ENCODE results near the gene TMEM248.
A peak's percentile ranks its signal among the peaks of the same experiment; 100 is the strongest.

TMEM248 gene

DNA sequence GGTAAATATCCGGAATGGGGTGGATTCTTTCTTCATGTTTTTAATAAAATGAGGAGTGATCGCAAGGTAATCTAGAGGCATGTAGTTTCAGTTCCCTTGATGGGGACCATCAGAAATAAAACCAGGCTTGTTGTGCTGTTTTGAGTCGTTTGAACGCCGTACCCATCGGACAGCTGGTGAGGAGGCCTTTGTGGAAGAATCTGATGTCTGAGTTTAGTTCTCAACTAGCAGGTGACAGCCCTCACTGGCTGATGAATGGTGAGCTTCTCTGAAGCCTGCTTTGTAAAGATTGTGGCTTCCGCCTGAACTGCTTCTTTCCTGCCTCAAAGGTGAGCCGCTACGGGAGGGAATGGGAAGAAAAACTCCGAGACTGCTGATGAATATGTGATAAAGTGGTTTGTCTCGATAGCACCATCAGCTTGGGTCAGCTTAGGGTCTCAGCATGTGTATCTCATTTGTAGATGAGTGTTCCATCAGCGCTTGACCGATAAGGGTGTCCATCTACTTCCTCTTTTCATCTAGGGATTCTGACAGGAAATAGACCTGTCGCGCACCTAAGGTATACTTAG lies 977 bp downstream of the TMEM248 start:
- TF ChIP-seq EZH2 (IDR thresholded peaks at IDR 0.05; ENCODE audit: borderline replicate concordance, low read length) (no peak), CTCF (IDR thresholded peaks at IDR 0.05; ENCODE audit: low read length) (no peak)
- Histone ChIP-seq H3K79me2 (ENCODE audit: insufficient read depth, low read length) (peaks cover 55% of the 10 kb centered on the region), H4K20me1 (ENCODE audit: insufficient read depth, low read length) (no peaks in the 10 kb centered on the region), H3K4me2 (ENCODE audit: low read length) (peak overlapping the region; percentile 86), H3K4me1 (ENCODE audit: insufficient read depth, low read length, severe bottlenecking) (peaks cover 23% of the 10 kb centered on the region), H3K4me3 (ENCODE audit: low read depth, low read length, poor library complexity, severe bottlenecking) (peak overlapping the region; percentile 97), H3K36me3 (ENCODE audit: insufficient read depth, low read length) (peaks cover 25% of the 10 kb centered on the region), H3K27me3 (ENCODE audit: insufficient read depth, low read length) (no peaks in the 10 kb centered on the region), H2AFZ (ENCODE audit: low read length) (no peak overlapping the region), H3F3A (ENCODE audit: insufficient read depth, low read length) (no peaks in the 10 kb centered on the region), H3K27ac (ENCODE audit: low read depth, low read length, poor library complexity, severe bottlenecking) (peak overlapping the region; percentile 84), H3K9ac (ENCODE audit: low read length) (peak overlapping the region; percentile 96), H3K9me2 (ENCODE audit: low read depth, low read length) (no peaks in the 10 kb centered on the region), H3K9me3 (ENCODE audit: low read length) (no peaks in the 10 kb centered on the region)

- no peak for TF ChIP-seq CTCF (IDR thresholded peaks at IDR 0.05; ENCODE audit: low read length)
- no peak for TF ChIP-seq EZH2 (IDR thresholded peaks at IDR 0.05; ENCODE audit: borderline replicate concordance, low read length)
- Histone ChIP-seq H3K4me2 (ENCODE audit: low read length) (no peak overlapping the region), H3K79me2 (ENCODE audit: insufficient read depth, low read length) (peaks cover 88% of the 10 kb centered on the region), H4K20me1 (ENCODE audit: insufficient read depth, low read length) (no peaks in the 10 kb centered on the region), H2AFZ (ENCODE audit: low read length) (no peak overlapping the region), H3K9ac (ENCODE audit: low read length) (no peak overlapping the region), H3K27me3 (ENCODE audit: insufficient read depth, low read length) (no peaks in the 10 kb centered on the region), H3K9me3 (ENCODE audit: low read length) (no peaks in the 10 kb centered on the region), H3K4me1 (ENCODE audit: insufficient read depth, low read length, severe bottlenecking) (peaks cover 17% of the 10 kb centered on the region), H3F3A (ENCODE audit: insufficient read depth, low read length) (no peaks in the 10 kb centered on the region), H3K36me3 (ENCODE audit: insufficient read depth, low read length) (peaks cover 39% of the 10 kb centered on the region), H3K27ac (ENCODE audit: low read depth, low read length, poor library complexity, severe bottlenecking) (no peak overlapping the region), H3K4me3 (ENCODE audit: low read depth, low read length, poor library complexity, severe bottlenecking) (no peak overlapping the region), H3K9me2 (ENCODE audit: low read depth, low read length) (no peaks in the 10 kb centered on the region)
These were observed 4.2 kb downstream of the TMEM248 start for GRCh38 chr7:66925255-66925654.

DNA sequence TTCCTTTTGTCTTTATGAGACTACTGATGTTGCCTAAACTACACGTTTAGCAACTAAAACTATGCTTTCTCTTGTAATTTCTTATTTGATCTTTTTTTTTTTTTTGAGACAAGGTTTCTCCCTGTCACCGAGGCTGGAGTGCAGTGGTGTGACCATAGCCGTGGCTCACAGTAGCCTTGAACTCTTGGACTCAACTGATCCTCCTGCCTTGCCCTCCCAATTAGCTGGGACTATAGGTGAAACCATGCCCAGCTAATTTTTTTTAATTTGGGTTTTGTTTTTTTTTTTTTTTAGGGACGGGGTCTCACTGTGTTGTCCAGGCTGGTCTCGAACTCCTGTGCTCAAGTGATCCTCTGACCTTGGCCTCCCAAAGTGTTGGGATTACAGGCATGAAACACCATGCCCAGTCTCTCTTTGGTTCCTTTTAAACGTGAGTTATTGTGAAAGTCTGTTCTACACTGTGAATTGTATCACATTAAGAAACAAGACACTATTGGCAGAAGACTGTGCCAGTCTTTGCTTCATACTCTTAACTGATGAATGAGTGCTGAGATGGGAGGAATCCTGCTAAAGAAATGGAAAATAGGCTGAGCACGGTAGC lies 6.4 kb downstream of the TMEM248 start:
- TF ChIP-seq CTCF (IDR thresholded peaks at IDR 0.05; ENCODE audit: low read length) (no peak), EZH2 (IDR thresholded peaks at IDR 0.05; ENCODE audit: borderline replicate concordance, low read length) (no peak)
- Histone ChIP-seq H2AFZ (ENCODE audit: low read length) (no peak overlapping the region), H3K9me2 (ENCODE audit: low read depth, low read length) (no peaks in the 10 kb centered on the region), H4K20me1 (ENCODE audit: insufficient read depth, low read length) (no peaks in the 10 kb centered on the region), H3F3A (ENCODE audit: insufficient read depth, low read length) (no peaks in the 10 kb centered on the region), H3K9ac (ENCODE audit: low read length) (no peak overlapping the region), H3K9me3 (ENCODE audit: low read length) (no peaks in the 10 kb centered on the region), H3K36me3 (ENCODE audit: insufficient read depth, low read length) (peaks cover 45% of the 10 kb centered on the region), H3K27ac (ENCODE audit: low read depth, low read length, poor library complexity, severe bottlenecking) (no peak overlapping the region), H3K27me3 (ENCODE audit: insufficient read depth, low read length) (no peaks in the 10 kb centered on the region), H3K79me2 (ENCODE audit: insufficient read depth, low read length) (peaks cover 96% of the 10 kb centered on the region), H3K4me1 (ENCODE audit: insufficient read depth, low read length, severe bottlenecking) (peaks cover 16% of the 10 kb centered on the region), H3K4me2 (ENCODE audit: low read length) (no peak overlapping the region), H3K4me3 (ENCODE audit: low read depth, low read length, poor library complexity, severe bottlenecking) (no peak overlapping the region)
